WTC11 (cell line): Measurements from ENCODE around the gene CTLA4. TPM values are rescaled to one million over a fixed set of nuclear protein-coding genes. Genes with fewer than 3 reads are reported as not detected.

Source experiments
- ATAC-seq: fragments of 200-7000 bp; cut with Tn5 transposase; 2 replicates; pipeline ENCODE4 v1.10.0; 2021; ENCODE audit warnings: mild to moderate bottlenecking, moderate library complexity
- CTCF ChIA-PET: fragments of 300-600 bp; sonication (Branson Sonifier 250); formaldehyde crosslinking; loops from one replicate; lab custom pipeline; 2021; ENCODE audit warnings: antibody characterized with exemption; lab: Charles Lee
- POLR2A ChIA-PET: fragments of 350-600 bp; sonication (Branson Sonifier 250); formaldehyde crosslinking; loops from one replicate; lab custom pipeline; 2021; ENCODE audit warnings: antibody characterized with exemption; lab: Charles Lee
- DNase-seq: peaks from one replicate; pipeline ENCODE4 v3.0.0; 2021; ENCODE audit warnings: low spot score
- H3K27ac Mint-ChIP-seq: 2 replicates; pipeline ENCODE4 v1.8.0; 2021; ENCODE audit warnings: mixed read lengths
- H3K27me3 Mint-ChIP-seq: 2 replicates; pipeline ENCODE4 v1.8.0; 2021; ENCODE audit warnings: low read depth, mild to moderate bottlenecking, moderate library complexity, mixed read lengths
- H3K36me3 Mint-ChIP-seq: 2 replicates; pipeline ENCODE4 v1.8.0; 2021; ENCODE audit warnings: mixed read lengths
- H3K4me1 Mint-ChIP-seq: 2 replicates; pipeline ENCODE4 v1.8.0; 2022; ENCODE audit warnings: mixed read lengths
- H3K4me3 Mint-ChIP-seq: 2 replicates; pipeline ENCODE4 v1.8.0; 2021; ENCODE audit warnings: mild to moderate bottlenecking, moderate library complexity, mixed read lengths
- H3K9me3 Mint-ChIP-seq: 2 replicates; pipeline ENCODE4 v1.8.0; 2021; ENCODE audit warnings: mixed read lengths
- AFF4 ChIP-seq: sonication (generic); formaldehyde crosslinking; IDR thresholded peaks from 2 replicates; pipeline ENCODE4 v1.8.1; 2023; ENCODE audit warnings: mild to moderate bottlenecking, missing genetic modification reagents, borderline replicate concordance
- ATF2 ChIP-seq: sonication (generic); formaldehyde crosslinking; IDR thresholded peaks from 2 replicates; pipeline ENCODE4 v1.8.1; 2022; ENCODE audit warnings: low read depth, missing genetic modification reagents, borderline replicate concordance
- CDX4 ChIP-seq: fragments of 250-450 bp; sonication (Bioruptor Pico); IDR thresholded peaks from 2 replicates; pipeline ENCODE4 v1.9.0; 2021; ENCODE audit warnings: moderate library complexity, mild to moderate bottlenecking, inconsistent platforms, borderline replicate concordance
- KAT7 ChIP-seq: sonication (generic); formaldehyde crosslinking; IDR thresholded peaks from 2 replicates; pipeline ENCODE4 v1.8.1; 2023; ENCODE audit warnings: missing genetic modification reagents, mild to moderate bottlenecking, borderline replicate concordance
- MAX ChIP-seq: sonication (generic); formaldehyde crosslinking; IDR thresholded peaks from 2 replicates; pipeline ENCODE4 v1.8.0; 2022; ENCODE audit warnings: mild to moderate bottlenecking, missing genetic modification reagents
- NFE2L1 ChIP-seq: sonication (generic); formaldehyde crosslinking; IDR thresholded peaks from 2 replicates; pipeline ENCODE4 v1.8.1; 2023; ENCODE audit warnings: missing genetic modification reagents
- NFYB ChIP-seq: sonication (generic); formaldehyde crosslinking; conservative IDR thresholded peaks from 2 replicates; pipeline ENCODE4 v1.8.0; 2022; ENCODE audit warnings: low read depth, missing genetic modification reagents
- OVOL2 ChIP-seq: fragments of 250-450 bp; sonication (Bioruptor Pico); IDR thresholded peaks from 2 replicates; pipeline ENCODE4 v1.9.0; 2021; ENCODE audit warnings: mild to moderate bottlenecking, borderline replicate concordance
- PREB ChIP-seq: sonication (generic); formaldehyde crosslinking; IDR thresholded peaks from 2 replicates; pipeline ENCODE4 v1.8.1; 2022; ENCODE audit warnings: mild to moderate bottlenecking, missing genetic modification reagents, moderate library complexity, borderline replicate concordance
- ZBTB43 ChIP-seq: sonication (generic); formaldehyde crosslinking; IDR thresholded peaks from 2 replicates; pipeline ENCODE4 v1.8.1; 2023; ENCODE audit warnings: mild to moderate bottlenecking, missing genetic modification reagents
- ZNF219 ChIP-seq: sonication (generic); formaldehyde crosslinking; IDR thresholded peaks from 2 replicates; pipeline ENCODE4 v1.8.0; 2023; ENCODE audit warnings: missing genetic modification reagents, mild to moderate bottlenecking, borderline replicate concordance
- ZNF532 ChIP-seq: fragments of 250-450 bp; sonication (Bioruptor Pico); IDR thresholded peaks from 2 replicates; pipeline ENCODE4 v1.9.0; 2021; ENCODE audit warnings: mild to moderate bottlenecking, borderline replicate concordance
- ZNF671 ChIP-seq: fragments of 250-450 bp; sonication (Bioruptor Pico); IDR thresholded peaks from 2 replicates; pipeline ENCODE4 v1.8.0; 2021; ENCODE audit warnings: mild to moderate bottlenecking
- ZSCAN18 ChIP-seq: fragments of 250-450 bp; sonication (Bioruptor Pico); IDR thresholded peaks from 2 replicates; pipeline ENCODE4 v2.1.2; 2022; ENCODE audit warnings: mild to moderate bottlenecking, moderate library complexity
- total RNA-seq: library from RNA; stranded (reverse); gene quantifications from 3 replicates; pipeline ENCODE4 v1.2.3, GENCODE V29; 2021

The CTLA4 gene
- total RNA-seq, 1 experiment from 2014 or later: 0.31 TPM

GRCh38 chr2:203876328-203876727 is 8.8 kb downstream of the CTLA4 start:
- CTCF ChIA-PET: interaction anchor here (0.6 kb wide), 1 partner anchor 1015 kb away, joined by 4 read pairs; no protein-coding TSS in a partner anchor
- POLR2A ChIA-PET: no interaction called here

GRCh38 chr2:203878063-203878462 is 10.5 kb downstream of the CTLA4 start:
- ChIA-PET POLR2A (no interaction called here), CTCF (no interaction called here)
- Mint-ChIP-seq H3K4me1 (no peaks in the 10 kb centered on the region), H3K27me3 (no peaks in the 10 kb centered on the region; the same call in 1 of the 2 replicates), H3K9me3 (peaks cover 5% of the 10 kb centered on the region; the same call in 1 of the 2 replicates), H3K27ac (no peak overlapping the region), H3K4me3 (no peak overlapping the region), H3K36me3 (no peaks in the 10 kb centered on the region)
- no peak for ATAC-seq
- TF ChIP-seq ZNF671 (CRISPR knock-in tag): no peak
- no peak for DNase-seq

More at GRCh38 chr2:203876328-203876727, 8.8 kb downstream of the CTLA4 start:
- Mint-ChIP-seq H3K27ac (no peak overlapping the region), H3K4me1 (no peaks in the 10 kb centered on the region), H3K9me3 (no peaks in the 10 kb centered on the region), H3K36me3 (no peaks in the 10 kb centered on the region), H3K27me3 (no peaks in the 10 kb centered on the region), H3K4me3 (no peak overlapping the region)
- TF ChIP-seq AFF4: no peak
- DNase-seq: no peak
- ATAC-seq: no peak

GRCh38 chr2:203880557-203881125 is 13.1 kb downstream of the CTLA4 start:
- peaks cover 5% of the 10 kb centered on the region; the same call in 1 of the 2 replicates for H3K9me3 Mint-ChIP-seq
- CTCF ChIA-PET: interaction anchor here (0.6 kb wide), 1 partner anchor 204 kb away, joined by 5 read pairs; no protein-coding TSS in a partner anchor
- no peak overlapping the region for H3K27ac Mint-ChIP-seq
- DNase-seq (no peak), ATAC-seq (peak; percentile 70)
- H3K27me3 Mint-ChIP-seq: no peaks in the 10 kb centered on the region; the same call in 1 of the 2 replicates
- no peak overlapping the region for H3K4me3 Mint-ChIP-seq
- no peaks in the 10 kb centered on the region for H3K36me3 Mint-ChIP-seq
- POLR2A ChIA-PET: interaction anchor here (0.6 kb wide), 1 partner anchor 985 kb away, joined by 5 read pairs; no protein-coding TSS in a partner anchor
- H3K4me1 Mint-ChIP-seq: no peaks in the 10 kb centered on the region
- TF ChIP-seq ZNF219 (CRISPR knock-in tag): no peak
- TF ChIP-seq ZSCAN18 (CRISPR knock-in tag): no peak
- TF ChIP-seq ATF2: no peak
- no peak for TF ChIP-seq KAT7 (CRISPR knock-in tag)
- no peak for TF ChIP-seq PREB
- TF ChIP-seq ZNF532 (CRISPR knock-in tag): no peak
- TF ChIP-seq CDX4 (CRISPR knock-in tag): no peak
- TF ChIP-seq ZBTB43: no peak
- no peak for TF ChIP-seq OVOL2 (CRISPR knock-in tag)
- no peak for TF ChIP-seq MAX (CRISPR knock-in tag)
- TF ChIP-seq NFYB (CRISPR knock-in tag): no peak
- TF ChIP-seq NFE2L1: no peak
